HG03354 (cell line): ENCODE measurements around the gene DMRTA2.

Experiments used
- ATAC-seq: cut with Tn5 transposase; IDR thresholded peaks from one replicate; pipeline ENCODE4 v1.9.1; 2021; ENCODE audit warnings: mild to moderate bottlenecking; ENCODE audit not compliant: unreplicated experiment, poor library complexity, severe bottlenecking

DMRTA2 gene

DNA sequence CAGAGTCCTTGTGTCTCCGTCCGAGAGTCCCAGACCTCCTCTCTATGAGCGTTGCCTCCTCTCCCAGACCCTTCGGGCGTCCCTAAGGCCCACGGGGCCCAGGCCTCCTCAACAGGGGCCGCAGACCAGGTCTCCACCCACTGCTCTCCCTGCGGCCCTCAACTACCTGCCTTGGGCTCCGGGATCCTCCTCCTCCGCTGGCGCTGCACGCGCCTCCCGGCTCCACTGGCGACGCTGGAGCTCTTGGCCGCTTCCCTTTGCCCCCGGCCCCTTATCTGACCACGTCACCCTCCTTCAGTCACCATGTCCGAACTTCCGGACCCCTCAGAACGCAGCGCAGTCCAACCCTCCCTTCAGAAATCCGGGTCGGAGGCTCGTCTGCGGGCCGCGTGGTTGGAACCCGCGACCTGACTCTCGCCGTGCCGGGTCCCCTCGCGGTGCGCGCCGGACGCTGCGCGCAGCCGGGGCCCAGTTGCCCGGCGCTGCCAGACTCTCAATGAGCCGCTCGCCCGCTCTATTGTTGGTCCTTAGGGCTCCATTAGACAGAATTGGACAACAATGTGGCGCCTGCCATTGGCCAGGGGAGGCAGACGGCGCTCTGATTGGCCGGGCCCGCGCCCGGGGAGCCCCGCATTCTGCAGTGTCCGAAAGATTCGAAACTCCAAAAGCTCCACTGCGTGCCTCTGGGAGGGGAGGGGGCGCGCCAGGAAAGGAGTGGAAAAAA, at the start of gene DMRTA2:
TSS of gene DMRTA2 (minus strand) at position 498 of the 724 bp plus-strand sequence. CDS start 1,907 bp downstream, outside the sequence.
- peak; percentile 41 for ATAC-seq

DNA sequence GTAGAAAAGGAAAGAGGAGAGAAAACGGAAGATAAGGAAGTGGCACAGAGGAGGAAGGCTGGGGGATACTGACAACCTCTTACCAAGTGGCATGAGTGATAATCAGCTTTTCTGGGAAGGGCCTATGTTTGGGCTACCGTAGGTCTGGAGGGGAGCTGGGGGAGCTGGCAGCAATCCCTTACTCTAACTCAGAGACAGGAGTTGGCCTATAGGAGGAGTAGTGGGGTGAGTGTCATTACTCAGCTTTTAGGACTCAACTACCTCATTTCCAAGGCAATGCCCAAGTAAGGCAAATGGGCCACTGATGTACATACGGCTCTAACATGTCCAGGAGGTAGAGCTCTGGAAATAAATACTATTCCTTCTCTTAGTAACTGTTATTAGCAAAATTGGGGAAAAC, 48.7 kb upstream of the DMRTA2 start:
- ATAC-seq = no peak

DNA sequence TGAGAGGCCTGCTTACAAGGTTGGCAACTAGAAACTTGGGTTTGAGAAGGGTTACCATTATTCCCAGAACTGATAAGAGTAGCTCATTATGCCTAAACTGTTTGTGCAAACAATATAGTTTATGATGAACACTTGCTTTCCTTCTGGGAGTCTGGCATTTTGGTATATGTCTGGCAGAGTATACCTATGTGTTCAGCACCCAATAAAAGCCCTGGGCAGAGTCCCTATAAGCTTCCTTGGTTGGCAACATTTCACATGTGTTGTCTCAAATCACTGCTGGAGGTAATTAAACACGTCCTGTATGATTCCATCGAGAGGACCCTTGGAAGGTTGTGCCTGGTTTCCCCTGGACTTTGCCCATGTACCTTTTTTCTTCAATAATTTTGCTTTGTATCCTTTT, 39.7 kb upstream of the DMRTA2 start:
- no peak for ATAC-seq

DNA sequence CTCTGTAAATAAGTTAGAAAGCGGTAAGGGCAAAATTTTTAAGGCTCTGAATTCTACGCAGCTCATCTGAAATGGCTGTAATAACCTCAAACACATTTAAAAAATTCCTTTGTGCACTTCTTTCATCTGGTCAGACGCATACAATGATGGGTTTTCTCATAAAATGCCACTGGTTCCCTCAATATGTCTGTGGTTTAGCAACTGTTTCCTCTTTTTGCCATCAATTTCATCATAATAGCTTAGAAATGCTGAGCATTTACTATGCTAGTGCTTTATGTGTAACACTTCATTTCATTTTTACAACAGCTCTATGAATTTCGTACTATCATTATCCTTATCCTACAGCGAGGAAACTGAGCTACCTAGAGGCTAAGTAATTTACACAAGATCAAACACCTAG, 35.3 kb upstream of the DMRTA2 start:
- ATAC-seq = no peak

DNA sequence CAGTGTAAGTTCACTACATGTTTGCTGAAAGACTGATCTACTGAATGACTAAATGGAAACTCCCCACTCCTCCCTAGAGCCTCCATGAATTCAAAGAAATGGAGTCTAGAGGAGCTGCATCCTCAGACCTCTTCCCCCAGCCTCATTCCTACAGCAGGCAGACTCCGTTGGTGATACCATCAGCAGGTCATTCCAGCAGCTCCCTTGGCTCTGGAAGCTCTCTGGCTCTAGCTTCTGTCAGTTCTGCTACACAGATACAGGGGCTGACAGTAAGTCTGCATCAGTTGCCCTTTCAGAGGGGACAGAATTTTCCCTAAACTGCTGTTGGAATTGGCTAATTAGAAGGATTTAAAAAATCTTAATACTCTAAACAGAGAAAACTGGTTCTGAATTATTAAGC, 31.7 kb upstream of the DMRTA2 start:
- no peak for ATAC-seq

DNA sequence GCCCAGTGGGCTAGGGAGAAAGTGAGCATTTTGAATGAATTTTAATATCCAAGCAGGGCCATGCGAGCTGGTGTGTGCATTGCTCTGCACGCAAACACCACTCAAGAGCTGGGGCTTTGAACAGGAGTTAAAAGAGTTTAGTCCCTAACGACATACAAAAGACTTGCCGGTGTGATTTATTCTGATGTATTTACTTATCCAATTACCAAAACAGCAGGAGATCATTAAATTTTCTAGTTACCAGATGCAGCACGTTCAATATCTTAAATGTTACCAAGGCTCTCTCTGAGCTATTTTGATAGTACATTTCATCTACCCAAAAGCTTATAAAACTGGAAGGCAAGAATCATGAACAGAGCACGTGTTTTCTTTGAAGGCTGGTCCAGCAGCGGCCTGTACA, 30.0 kb upstream of the DMRTA2 start:
- ATAC-seq = no peak

DNA sequence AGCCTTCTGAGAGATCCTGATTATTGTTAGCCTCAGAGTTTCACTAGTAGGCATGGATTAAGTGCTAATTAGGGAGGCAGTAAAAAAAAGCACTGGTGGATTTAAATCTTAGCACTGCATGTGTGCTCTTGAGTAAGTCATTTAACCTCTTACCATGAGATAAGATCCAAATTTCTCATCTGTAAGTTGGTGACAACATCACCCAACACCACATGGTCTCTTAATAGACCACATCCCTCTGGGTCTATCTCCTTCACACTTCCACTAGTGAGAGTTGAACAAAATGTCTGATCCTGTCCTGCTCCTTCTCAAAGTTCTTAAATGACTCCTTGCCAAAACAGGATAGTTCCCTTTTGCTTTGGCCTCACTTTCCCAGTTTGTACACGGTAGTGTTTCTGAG, 29.5 kb upstream of the DMRTA2 start:
- ATAC-seq = no peak

DNA sequence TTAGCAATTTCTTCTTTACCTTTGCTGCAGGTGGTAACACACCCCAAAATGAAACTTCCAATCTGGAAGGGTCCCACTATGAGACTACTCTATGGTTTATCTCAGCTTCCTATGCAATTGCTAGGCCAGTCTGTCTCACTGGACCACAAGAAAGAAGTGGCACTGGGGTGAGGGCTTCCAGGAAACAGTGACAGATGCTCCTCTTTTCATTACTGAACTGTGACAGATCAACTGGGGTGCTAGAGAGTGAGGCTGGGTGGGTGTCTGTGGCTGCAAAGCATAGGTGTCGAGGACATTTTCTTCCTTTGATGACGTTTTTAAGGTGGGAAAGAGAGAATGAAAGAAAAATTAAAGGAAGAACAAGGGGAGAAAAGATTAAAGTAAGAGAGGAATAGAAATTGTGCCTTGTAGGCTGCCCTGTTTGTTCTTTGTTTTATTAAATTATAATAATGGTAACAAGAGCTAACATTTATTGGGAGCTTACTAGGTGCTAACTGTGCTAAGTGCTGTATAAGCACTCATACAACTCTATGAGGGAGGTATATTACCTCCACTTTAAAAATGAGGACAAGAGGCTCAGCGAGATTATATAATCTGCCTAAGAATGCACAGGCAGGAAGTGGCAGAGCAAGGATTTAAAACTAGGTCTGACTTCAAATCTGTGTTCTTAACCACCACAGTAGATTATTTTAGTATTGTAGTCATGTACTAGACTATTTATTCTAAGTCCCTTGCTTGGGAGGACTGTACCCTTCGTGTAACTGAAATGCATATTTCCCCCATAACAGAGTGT, 27.8 kb upstream of the DMRTA2 start:
- ATAC-seq = no peak

DNA sequence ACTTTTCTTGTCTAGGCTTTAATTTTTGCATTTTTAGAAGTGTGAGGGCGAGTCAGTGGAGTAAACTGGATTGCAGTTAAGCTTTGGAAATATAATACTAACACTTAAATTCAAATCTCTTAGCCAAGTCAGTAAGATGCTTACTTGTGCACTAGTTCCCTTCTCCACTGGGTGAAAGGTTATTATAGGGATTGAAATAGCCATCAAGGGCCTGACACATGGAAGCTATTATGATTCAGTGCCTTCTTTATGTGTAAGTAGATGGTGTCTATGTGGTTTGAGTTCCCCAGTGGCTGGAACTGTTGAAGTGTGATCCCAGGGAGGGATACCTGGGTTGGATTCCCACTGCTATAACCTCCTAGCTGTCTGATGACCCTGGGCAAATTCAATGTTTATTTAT, 24.7 kb upstream of the DMRTA2 start:
- ATAC-seq = no peak

DNA sequence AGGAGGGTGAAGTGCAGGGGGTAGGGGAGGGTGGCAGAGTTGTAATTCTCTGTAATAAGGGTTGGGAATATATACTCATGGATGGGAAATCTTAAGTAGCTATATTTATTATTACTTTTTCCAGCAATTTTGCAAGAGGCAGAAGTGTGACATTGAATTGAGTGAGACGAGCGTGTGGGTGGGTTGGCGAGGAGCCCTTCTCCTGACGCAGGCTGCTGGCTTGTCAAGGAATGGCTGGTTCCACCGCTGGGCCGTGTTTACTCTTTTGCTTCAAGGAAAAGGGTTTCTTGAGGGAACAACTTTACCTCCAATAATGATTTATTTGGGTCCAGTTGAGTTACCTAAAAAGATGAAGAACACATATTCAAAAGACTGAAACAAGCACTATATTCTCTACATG, 17.9 kb upstream of the DMRTA2 start:
- no peak for ATAC-seq

DNA sequence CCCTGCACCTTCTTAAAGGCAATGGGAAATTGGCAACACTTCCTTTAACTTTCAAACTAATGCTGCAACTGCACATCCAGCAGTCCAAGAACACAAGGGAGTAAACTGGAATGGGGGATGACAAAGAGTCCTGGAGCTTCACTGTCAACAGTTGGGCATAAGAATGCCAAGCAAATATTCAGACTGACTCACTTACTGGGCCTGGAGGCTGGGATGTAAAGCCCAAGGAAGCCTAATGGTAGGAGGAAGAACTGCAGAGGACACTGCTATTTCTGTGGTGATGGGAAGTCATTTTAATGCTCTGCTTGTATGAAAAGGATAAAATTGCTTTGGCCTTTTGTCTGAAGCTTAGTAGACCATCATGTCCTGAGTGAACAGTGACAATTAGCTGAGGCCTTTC, 15.7 kb upstream of the DMRTA2 start:
- ATAC-seq = no peak

DNA sequence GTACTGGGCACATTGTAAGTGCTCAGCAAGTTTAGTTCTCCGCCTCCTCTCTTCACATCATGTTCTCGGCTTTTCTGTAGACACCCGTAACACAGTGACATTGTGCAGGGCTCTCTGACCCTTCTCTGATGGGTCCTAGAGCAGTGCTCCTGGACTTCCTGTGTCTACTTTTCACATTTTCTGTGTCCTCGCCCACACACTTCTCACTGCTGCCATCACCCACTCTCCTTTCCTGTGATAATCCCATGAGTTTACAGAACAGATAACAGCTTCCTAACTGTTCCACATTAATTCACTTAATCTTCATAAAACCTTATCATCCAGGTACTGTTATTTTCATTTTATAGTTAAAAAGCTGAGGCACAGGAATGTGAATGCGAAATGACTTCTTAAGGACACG, 13.2 kb upstream of the DMRTA2 start:
- ATAC-seq = no peak

DNA sequence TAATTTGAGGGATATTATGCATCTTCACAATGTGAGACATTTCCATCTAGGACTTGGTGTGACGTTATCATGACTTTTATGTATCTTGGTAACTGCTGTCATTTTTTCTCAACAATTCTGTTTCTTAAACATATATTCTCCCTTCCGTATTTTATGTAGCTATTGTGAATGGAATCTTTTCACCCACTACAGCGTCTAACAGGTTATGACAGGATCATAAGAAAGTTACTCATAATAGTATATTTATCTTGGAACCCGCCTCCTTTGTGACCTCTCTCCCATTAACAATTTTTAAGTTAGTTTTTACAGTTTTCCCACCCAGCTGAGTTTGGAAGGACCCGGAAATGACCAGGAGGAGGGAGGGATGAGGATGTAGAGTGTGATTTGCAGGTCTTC, 6.8 kb upstream of the DMRTA2 start:
- ATAC-seq = no peak

DNA sequence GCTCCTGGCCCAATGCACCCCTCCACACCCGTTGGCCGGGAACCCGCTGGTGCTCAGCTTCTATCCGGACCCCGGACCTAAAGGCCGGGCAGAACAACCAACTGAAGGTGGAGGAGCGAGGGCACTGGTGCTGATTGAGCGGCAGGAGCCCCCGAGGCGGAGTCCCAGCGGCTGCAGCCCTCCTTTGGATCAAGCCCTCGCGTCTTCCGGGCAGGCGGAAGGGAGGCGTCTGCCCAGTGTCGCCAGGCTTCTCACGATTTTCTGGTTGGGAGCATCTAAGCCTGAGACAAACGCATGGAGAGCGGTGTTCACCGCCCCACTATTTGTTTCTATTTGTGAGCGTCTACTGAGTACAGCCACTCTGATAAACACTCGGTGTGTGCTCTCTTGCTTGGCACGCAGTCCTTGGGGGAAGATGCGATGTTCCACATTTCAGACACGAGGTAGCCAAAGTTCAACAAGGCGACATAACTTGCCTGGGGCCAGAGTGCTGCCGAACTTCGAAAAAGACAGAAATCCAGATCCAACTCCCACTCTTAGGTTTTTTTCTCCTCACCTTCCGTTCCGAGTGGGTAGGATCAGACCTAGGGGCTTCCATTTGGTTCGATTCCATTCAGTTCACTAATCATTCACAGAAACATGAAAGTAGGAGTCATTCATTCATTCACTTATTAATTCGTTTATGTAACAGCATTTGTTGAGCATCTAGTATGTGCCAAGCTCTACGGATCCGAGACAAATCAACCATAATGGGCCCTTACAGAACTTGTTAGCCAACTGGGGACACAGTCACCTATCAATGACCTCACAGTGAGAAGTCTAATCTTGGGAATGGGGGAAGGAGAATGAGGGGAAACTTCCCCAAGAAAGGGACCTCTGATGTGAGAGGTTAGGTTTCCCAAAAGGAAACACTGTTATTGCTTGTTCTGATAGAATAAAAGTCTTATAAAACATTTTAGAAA, 4.9 kb upstream of the DMRTA2 start:
- ATAC-seq = no peak

DNA sequence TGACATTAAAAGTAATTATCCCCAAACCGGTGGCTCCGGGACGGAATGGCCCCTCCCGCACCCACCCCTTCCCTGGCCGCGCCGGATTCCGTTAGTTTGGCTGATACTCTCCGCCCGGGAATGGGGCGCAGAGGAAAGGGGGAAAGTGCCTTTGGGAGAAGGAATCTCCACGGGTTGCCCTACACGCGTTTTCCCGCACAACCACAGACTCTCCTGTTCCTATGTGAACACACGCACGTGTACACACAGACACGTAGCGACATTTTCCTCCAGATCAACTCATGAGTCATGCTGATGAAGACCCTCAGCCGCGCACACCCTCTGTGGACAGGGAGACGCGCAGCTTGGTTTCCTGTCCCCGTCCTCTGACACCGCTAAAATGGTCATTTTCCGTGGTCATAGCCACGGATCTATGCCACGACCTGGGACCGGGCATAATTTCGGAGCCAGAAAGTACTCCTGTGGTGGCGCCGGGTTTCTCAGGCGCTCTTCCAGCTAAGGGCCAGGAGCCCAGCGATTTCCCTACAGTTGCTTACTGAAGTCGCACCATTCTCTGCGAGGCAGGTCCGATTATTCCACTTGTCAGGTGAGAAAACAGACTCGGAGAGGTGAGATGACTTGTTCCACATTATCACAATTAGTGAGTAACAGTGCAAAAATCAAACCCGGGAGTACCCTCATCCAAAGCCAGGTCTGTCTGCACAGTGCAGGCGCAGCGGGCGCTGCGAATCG, 4.0 kb upstream of the DMRTA2 start:
- ATAC-seq = no peak

DNA sequence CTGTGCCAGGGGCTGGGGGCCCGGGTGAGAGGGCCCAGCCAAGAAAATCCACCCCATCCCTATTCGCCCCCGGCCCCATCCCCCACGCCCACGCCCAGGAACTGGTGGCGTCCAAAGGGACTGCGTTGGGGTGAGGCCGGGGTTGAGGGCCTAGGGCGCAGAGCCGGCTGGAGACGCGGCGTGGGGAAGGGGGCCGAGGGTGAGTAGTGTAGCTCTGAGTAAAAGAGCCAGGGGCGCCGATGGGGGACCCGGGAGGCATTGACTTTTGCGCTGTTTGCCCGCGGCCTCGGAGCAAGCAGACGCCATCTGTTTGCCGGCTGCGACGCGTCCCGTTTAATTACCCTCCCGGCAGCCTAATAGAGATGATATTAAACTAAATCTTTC, 3.5 kb upstream of the DMRTA2 start:
- ATAC-seq = no peak

DNA sequence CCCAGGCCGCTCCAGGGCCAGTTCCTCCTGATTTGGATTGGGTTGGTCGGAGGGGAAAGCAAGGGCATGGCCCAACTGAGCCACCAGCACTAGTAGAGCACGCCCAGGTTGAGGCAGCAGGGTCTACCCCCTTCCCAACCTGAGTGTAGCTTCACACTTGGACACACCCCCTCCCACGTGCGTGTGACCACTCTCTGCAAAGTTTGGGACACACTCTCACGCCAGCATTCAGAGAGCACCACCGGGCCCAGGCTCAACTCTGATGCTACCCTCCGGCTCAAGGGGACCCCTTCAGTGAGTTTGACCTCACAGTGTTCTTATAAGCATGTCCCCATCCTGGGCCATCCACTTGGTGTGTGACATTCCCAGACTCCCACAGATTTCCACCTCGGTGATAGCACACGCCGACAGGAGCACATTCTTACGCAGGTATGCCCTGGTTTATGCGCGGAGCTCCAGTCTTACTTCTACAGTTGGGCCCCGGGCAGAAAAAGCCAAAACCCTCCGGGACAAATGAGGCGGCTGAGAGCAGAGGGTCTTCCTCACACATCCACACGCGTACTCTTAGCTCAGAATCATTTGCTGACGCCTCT, 3.0 kb upstream of the DMRTA2 start:
- ATAC-seq = no peak

DNA sequence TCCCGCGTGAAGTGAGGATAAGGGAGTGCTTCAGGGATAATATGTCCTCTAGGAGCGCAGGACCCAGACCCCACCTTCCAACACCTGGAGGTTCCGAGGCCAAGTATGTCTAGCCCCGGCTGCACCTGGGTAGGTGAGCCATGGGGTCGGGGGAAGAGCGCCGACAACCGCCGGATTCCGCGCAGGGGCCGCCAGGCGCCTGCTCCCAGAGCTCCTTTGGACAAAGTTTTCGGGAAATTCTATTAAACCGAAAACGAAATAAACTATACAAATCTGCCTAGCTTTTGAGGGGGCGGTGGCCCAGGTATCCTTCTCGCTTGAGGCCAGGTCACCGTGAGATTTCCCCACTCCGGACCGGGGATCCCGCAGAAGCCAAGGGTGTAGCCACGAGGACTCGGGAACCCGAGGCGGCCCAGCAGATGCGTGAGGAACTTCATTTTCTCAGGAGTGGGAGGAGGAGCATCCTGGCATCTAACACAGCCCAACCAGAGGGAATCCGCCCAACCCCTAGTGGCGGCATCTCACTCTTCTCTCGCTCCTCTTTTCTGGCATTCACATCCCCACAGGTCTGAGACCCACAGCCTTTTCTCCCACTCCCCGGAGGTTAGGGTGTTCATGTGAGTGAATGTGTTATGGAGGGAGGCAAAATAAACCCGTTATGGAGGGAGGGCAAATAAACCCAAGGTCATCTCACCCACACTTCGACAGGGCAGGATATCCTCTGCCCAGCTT, 2.3 kb upstream of the DMRTA2 start:
- no peak for ATAC-seq
